H1 (cell line): Measurements from ENCODE around the gene MIPOL1. TPM values are rescaled to one million over a fixed set of nuclear protein-coding genes. Genes with fewer than 3 reads are reported as not detected.

Experiments
- CTBP2 ChIP-seq: IDR thresholded peaks from 2 replicates; pipeline ENCODE4 v1.7.0; 2011; ENCODE audit warnings: borderline replicate concordance, mild to moderate bottlenecking, moderate library complexity, mixed read lengths, low read length; ENCODE audit not compliant: insufficient read depth, insufficient read length
- EGR1 ChIP-seq: IDR thresholded peaks from 2 replicates; pipeline ENCODE4 v1.6.1; 2011; ENCODE audit warnings: low read depth, low read length, borderline replicate concordance
- KDM1A ChIP-seq: fragments of 200-600, 300-600 bp; sonication (generic); IDR thresholded peaks from 2 replicates; pipeline ENCODE4 v1.7.1; 2016; ENCODE audit warnings: mild to moderate bottlenecking, low read length, borderline replicate concordance
- YY1 ChIP-seq: IDR thresholded peaks from 2 replicates; pipeline ENCODE4 v1.6.1; 2011; ENCODE audit warnings: low read depth, mild to moderate bottlenecking, low read length
- polyA plus RNA-seq, 7 experiments: library from polyadenylated mRNA; depleted of rRNA in 3 of 7; stranded (reverse) in 5 of 7; unstranded in 2 of 7; fragments of >200 nt in 5 of 7; fragments of 200-250 nt in 2 of 7; gene quantifications; 1 replicate in 5 of 7; 2 replicates in 1 of 7; 4 replicates in 1 of 7; pipeline versions ENCODE4 v1.2.1 to v1.2.3, GENCODE V29; 2011 to 2013; ENCODE audit warnings: missing spikeins in 2 of 7, mixed read lengths in 2 of 7
- total RNA-seq: library from RNA; stranded (reverse); fragmentation: NEBNext Ultra II Directional; extraction: Animal tissue kit (Norgen Biotek cat#: 25700); gene quantifications from 2 replicates; pipeline ENCODE4 v1.2.1, GENCODE V29; 2021

Gene MIPOL1
- total and polyA plus RNA-seq, 2 of the 8 experiments (the other 6 are each of a cell fraction or from before 2014, with no cell fraction given), result 2.8 to 23.9 TPM

DNA sequence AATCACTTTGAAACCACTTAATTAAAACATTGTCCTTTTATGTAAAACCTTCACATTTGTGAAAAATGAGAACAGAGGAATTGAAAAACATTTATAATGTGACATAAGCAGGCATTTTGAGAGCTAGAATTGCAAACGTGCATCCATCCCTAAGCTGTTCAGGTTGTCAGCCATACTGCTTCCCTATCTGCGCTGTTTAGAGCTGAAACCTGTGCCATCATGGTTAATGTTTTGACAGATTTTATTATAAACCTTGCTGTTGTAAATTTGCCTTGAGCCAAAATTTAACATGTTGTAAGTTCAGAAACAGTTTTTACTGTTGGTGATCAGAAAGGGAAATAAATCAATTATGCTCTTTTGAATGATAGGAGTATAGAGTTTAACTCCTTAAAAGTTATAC, 365.5 kb downstream of the MIPOL1 start (continued):
- no peak for TF ChIP-seq KDM1A
- no peak for TF ChIP-seq CTBP2
- TF ChIP-seq EGR1, result no peak
- TF ChIP-seq YY1, result no peak
